Measurements from ENCODE around the gene PHPT1. TPM values are rescaled to one million over a fixed set of nuclear protein-coding genes. Genes with fewer than 3 reads are reported as not detected.

Gene PHPT1
- total RNA-seq = 161 and 208 TPM in 2 replicates

GRCh38 chr9:136849038-136849959 lies at the start of gene PHPT1:
Gene PHPT1, plus strand, starts transcription at chr9:136849409. Its CDS starts 22 bp downstream, at chr9:136849431.

DNA sequence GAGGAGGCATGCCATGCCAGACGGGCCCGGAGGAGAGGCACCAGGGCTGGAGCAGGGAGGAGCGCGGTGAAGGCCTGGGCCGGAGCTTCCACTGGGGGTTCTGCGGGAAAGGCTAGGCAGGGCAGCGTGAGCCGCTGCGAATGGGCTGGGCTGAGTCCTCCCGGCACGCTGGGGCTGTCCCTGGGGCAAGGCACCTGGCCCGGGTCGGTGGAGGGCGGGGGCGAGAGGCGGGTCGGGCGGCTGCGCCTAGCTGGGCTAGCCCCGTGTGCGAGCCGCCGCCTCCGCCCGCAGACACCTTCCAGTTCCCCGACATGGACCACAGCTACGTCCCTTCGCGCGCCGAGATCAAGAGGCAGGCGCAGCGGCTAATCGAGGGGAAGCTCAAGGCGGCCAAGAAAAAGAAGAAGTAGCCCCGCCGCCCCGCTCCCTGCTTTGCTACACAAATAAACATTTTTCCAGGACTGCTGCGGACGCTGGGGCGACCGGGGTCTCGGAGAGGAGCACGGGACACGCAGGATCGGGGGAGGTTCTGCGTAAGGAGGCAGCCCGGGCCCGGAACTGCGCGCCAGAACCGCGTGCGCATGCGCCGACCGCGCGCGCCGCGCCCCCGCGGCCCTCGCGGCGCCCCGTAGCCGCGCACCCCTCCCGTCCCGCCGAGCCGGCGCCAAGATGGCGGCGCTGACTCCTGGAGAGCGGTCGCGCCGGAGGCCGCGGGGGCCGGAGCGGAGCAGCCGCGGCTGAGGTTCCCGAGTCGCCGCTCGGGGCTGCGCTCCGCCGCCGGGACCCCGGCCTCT lies 41.7 kb upstream of the PHPT1 start, which contains the start of gene RABL6:
TSS of gene RABL6 (plus strand) at position 668 of the 794 bp plus-strand sequence. CDS start 249 bp downstream, outside the sequence.

GRCh38 chr9:136842380-136842948 lies 6.7 kb upstream of the PHPT1 start, which contains the start of gene AJM1:
Gene AJM1, plus strand, starts transcription at chr9:136842478. Its CDS starts 1,937 bp downstream, at chr9:136844415.

DNA sequence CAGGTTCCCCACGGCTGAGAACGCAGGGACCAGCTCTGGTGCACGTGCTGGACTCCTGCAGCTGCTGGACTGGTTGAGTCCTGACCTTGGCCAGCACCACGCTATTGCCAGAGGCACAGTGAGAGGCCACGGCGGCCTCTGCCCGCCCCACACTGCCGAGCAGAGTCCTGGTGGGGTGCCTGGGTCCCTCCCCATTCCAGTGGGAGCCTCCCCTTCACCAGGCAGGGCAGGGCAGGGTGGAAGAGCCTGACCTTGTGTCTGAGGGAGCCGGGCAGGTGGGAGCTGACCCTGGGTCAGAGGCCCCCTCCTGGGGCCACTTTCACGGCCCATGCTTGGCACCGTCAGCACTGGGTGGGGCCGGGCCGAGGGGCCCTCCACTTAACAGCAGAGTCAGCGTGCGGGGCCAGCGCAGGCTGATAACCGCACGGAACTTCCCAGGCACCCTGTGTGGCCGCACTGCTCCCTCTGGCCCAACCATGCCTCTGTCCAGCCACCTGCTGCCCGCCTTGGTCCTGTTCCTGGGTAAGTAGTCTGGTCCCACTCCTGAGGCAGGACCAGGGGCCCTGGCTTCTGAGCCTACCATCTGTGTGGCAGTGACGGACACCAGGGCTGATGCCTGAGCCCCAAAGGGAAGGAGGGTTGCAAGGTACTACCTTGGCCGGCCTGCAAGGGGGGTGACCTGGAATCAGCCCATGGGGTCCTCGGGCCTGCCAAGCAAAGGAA lies 2.9 kb downstream of the PHPT1 start, which contains the start of gene MAMDC4:
TSS of gene MAMDC4 (plus strand) at position 406 of the 723 bp plus-strand sequence. CDS start at position 477, 71 bp downstream.

GRCh38 chr9:136885950-136886578 lies 36.9 kb downstream of the PHPT1 start, which contains the start of gene TRAF2:
Gene TRAF2, plus strand, starts transcription at chr9:136886516. Its CDS starts 12,225 bp downstream, at chr9:136898741.

Other genes with a start within 250 kb of the PHPT1 start
- gene EGFL7, start 186.5 kb upstream of the PHPT1 start, total RNA-seq = 15.5 and 15.7 TPM in 2 replicates
- 27.5 and 37.8 TPM in 2 replicates for gene AGPAT2, start 162.0 kb upstream of the PHPT1 start, total RNA-seq
- 1.4 and 2.6 TPM in 2 replicates for gene DIPK1B, start 136.8 kb upstream of the PHPT1 start, total RNA-seq
- not detected in 2 replicates for gene LCN10, start 106.5 kb upstream of the PHPT1 start, total RNA-seq
- not detected in 2 replicates for gene LCN6, start 100.9 kb upstream of the PHPT1 start, total RNA-seq
- gene LCN8, start 91.2 kb upstream of the PHPT1 start, total RNA-seq = not detected in 2 replicates
- gene LCN15, start 84.9 kb upstream of the PHPT1 start, total RNA-seq = not detected in 2 replicates
- 66.0 and 77.2 TPM in 2 replicates for gene TMEM141, start 58.1 kb upstream of the PHPT1 start, total RNA-seq
- gene CCDC183, start 53.1 kb upstream of the PHPT1 start, total RNA-seq = 0.19 and 0.26 TPM in 2 replicates
- gene RABL6, start 41.5 kb upstream of the PHPT1 start, total RNA-seq = 57.2 and 62.2 TPM in 2 replicates
- gene AJM1, start 6.9 kb upstream of the PHPT1 start, total RNA-seq = 1.1 TPM in 2 replicates
- 0.40 and 0.68 TPM in 2 replicates for gene MAMDC4, start 2.9 kb downstream of the PHPT1 start, total RNA-seq
- 511 and 536 TPM in 2 replicates for gene EDF1, start 16.9 kb downstream of the PHPT1 start, total RNA-seq
- gene TRAF2, start 37.1 kb downstream of the PHPT1 start, total RNA-seq = 6.6 and 11.6 TPM in 2 replicates
- gene FBXW5, start 95.3 kb downstream of the PHPT1 start, total RNA-seq = 144 and 185 TPM in 2 replicates
- 0.13 and 0.44 TPM in 2 replicates for gene C8G, start 95.8 kb downstream of the PHPT1 start, total RNA-seq
- gene LCN12, start 102.9 kb downstream of the PHPT1 start, total RNA-seq = 0.26 and 0.37 TPM in 2 replicates
- 9.8 and 21.8 TPM in 2 replicates for gene PTGDS, start 128.1 kb downstream of the PHPT1 start, total RNA-seq
- 0.44 and 1.6 TPM in 2 replicates for gene LCNL1, start 133.6 kb downstream of the PHPT1 start, total RNA-seq
- 11.6 and 15.6 TPM in 2 replicates for gene PAXX, start 143.0 kb downstream of the PHPT1 start, total RNA-seq
- 4.8 and 5.2 TPM in 2 replicates for gene CLIC3, start 147.2 kb downstream of the PHPT1 start, total RNA-seq
- gene ABCA2, start 178.8 kb downstream of the PHPT1 start, total RNA-seq = 33.4 and 40.3 TPM in 2 replicates
- gene FUT7, start 182.7 kb downstream of the PHPT1 start, total RNA-seq = not detected in 2 replicates
- gene NPDC1, start 196.8 kb downstream of the PHPT1 start, total RNA-seq = 21.4 and 28.4 TPM in 2 replicates
- gene ENTPD2, start 204.7 kb downstream of the PHPT1 start, total RNA-seq = not detected in 2 replicates
- gene SAPCD2, start 221.1 kb downstream of the PHPT1 start, total RNA-seq = 5.1 and 7.7 TPM in 2 replicates
- 14.0 and 19.0 TPM in 2 replicates for gene UAP1L1, start 228.1 kb downstream of the PHPT1 start, total RNA-seq
- gene MAN1B1, start 237.6 kb downstream of the PHPT1 start, total RNA-seq = 84.3 and 90.3 TPM in 2 replicates

Measured in aortic smooth muscle cell (primary cell).